M059J (cell line): ENCODE data around the gene TEX22. TPM values are rescaled to one million over a fixed set of nuclear protein-coding genes. Genes with fewer than 3 reads are reported as not detected.

Experiments
- DNase-seq: peaks from one replicate; pipeline ENCODE4 v3.0.0-alpha.2; 2012; ENCODE audit warnings: low read depth
- total RNA-seq: library from RNA; depleted of rRNA; stranded (reverse); fragments of >200 nt; shearing (Covaris generic); gene quantifications from 2 replicates; pipeline ENCODE4 v1.2.3, GENCODE V29; 2014

TEX22 gene
- total RNA-seq, 1 experiment from 2014 or later, result not detected

- no peak for DNase-seq
Measured at GRCh38 chr14:105366386-105367074, 31.8 kb upstream of the TEX22 start.

GRCh38 chr14:105367116-105368031, 31.0 kb upstream of the TEX22 start:
- DNase-seq, result no peak

GRCh38 chr14:105368032-105368417, 30.3 kb upstream of the TEX22 start:
- no peak for DNase-seq

- no peak for DNase-seq
Measured at GRCh38 chr14:105368426-105368825, 29.9 kb upstream of the TEX22 start.

GRCh38 chr14:105368910-105369652, 29.3 kb upstream of the TEX22 start:
- DNase-seq, result no peak

GRCh38 chr14:105369653-105370040, 28.7 kb upstream of the TEX22 start:
- no peak for DNase-seq

- DNase-seq, result no peak
Measured at GRCh38 chr14:105374389-105374788, 23.9 kb upstream of the TEX22 start.

GRCh38 chr14:105375635-105376057, 22.7 kb upstream of the TEX22 start:
- DNase-seq, result no peak

- DNase-seq, result no peak
Measured at GRCh38 chr14:105376521-105377440, 21.6 kb upstream of the TEX22 start.

- no peak for DNase-seq
Measured at GRCh38 chr14:105377555-105378182, 20.7 kb upstream of the TEX22 start.

GRCh38 chr14:105378199-105378598, 20.1 kb upstream of the TEX22 start:
- DNase-seq, result no peak

- no peak for DNase-seq
Measured at GRCh38 chr14:105378873-105379685, 19.3 kb upstream of the TEX22 start.

- no peak for DNase-seq
Measured at GRCh38 chr14:105379946-105380345, 18.4 kb upstream of the TEX22 start.

- no peak for DNase-seq
Measured at GRCh38 chr14:105380756-105381155, 17.6 kb upstream of the TEX22 start.

- DNase-seq, result no peak
Measured at GRCh38 chr14:105381446-105382342, 16.6 kb upstream of the TEX22 start.

GRCh38 chr14:105382343-105383082, 15.8 kb upstream of the TEX22 start:
- DNase-seq, result no peak

- no peak for DNase-seq
Measured at GRCh38 chr14:105383083-105383730, 15.1 kb upstream of the TEX22 start.
